ENCODE measurements around the gene GZMA. TPM values are rescaled to one million over a fixed set of nuclear protein-coding genes. Genes with fewer than 3 reads are reported as not detected.
A peak's percentile ranks its signal among the peaks of the same experiment; 100 is the strongest.

Gene GZMA
- total and polyA plus RNA-seq, 2 experiments from 2014 or later: not detected

GRCh38 chr5:55108661-55109060 is 6.2 kb downstream of the GZMA start (continued):
- TF ChIP-seq REST (IDR thresholded peaks at IDR 0.05; ENCODE audit: unreplicated experiment): no peak
- TF ChIP-seq EZH2 (IDR thresholded peaks at IDR 0.05; ENCODE audit: low read depth, unreplicated experiment): no peak
- no peak for TF ChIP-seq STAT1 (IDR thresholded peaks at IDR 0.05; ENCODE audit: unreplicated experiment)

- no peak overlapping the region for H3K4me3 Mint-ChIP-seq
- Histone ChIP-seq H3K9me2 (ENCODE audit: insufficient read depth) (0 out of 2 replicates have a peak, but pooled peaks cover 2% of the 10 kb centered on the region), H4K20me1 (replicated peaks; ENCODE audit: insufficient read depth) (no peaks in the 10 kb centered on the region), H3K79me2 (replicated peaks; ENCODE audit: insufficient read depth) (no peaks in the 10 kb centered on the region), H3K27ac (ENCODE audit: low read depth) (0 out of 2 replicates have a peak overlapping the region, but pooled peaks have one; percentile 21), H3K36me3 (ENCODE audit: insufficient read depth) (no peaks in the 10 kb centered on the region), H3F3A (replicated peaks; ENCODE audit: low read depth) (no peaks in the 10 kb centered on the region), H3K4me2 (peak overlapping the region; percentile 65), H2AFZ (peak overlapping the region; percentile 98), H3K4me3 (no peak overlapping the region), H3K27me3 (ENCODE audit: insufficient read depth) (no peaks in the 10 kb centered on the region), H3K4me1 (ENCODE audit: insufficient read depth) (peaks cover 15% of the 10 kb centered on the region)
- H3K36me3 Mint-ChIP-seq (ENCODE audit: low read depth): no peaks in the 10 kb centered on the region
- peaks cover 10% of the 10 kb centered on the region for H3K4me1 Mint-ChIP-seq
- ATAC-seq (no peak), DNase-seq (ENCODE audit: low spot score) (no peak)
- H3K27me3 Mint-ChIP-seq (ENCODE audit: insufficient read depth, low read depth, poor library complexity): peaks cover 4% of the 10 kb centered on the region
- H3K9me3 Mint-ChIP-seq: no peaks in the 10 kb centered on the region
- peak overlapping the region; percentile 29; the same call in 1 of the 2 replicates for H3K27ac Mint-ChIP-seq
- TF ChIP-seq ZNF462 (CRISPR knock-in tag; IDR thresholded peaks at IDR 0.05) (no peak), EZH2 (IDR thresholded peaks at IDR 0.05; ENCODE audit: low read depth, unreplicated experiment) (no peak), CTCF (conservative IDR thresholded peaks at IDR 0.05; ENCODE audit: low read depth in 2 of 2) (no peak), POLR2AphosphoS5 (IDR thresholded peaks at IDR 0.05; ENCODE audit: low read depth) (no peak), EZH2phosphoT487 (IDR thresholded peaks at IDR 0.05; ENCODE audit: unreplicated experiment) (no peak), ETS1 (IDR thresholded peaks at IDR 0.05) (no peak), ZNF114 (CRISPR knock-in tag; IDR thresholded peaks at IDR 0.05) (no peak), STAT1 (IDR thresholded peaks at IDR 0.05; ENCODE audit: unreplicated experiment) (no peak)
These were observed 7.8 kb downstream of the GZMA start for GRCh38 chr5:55110217-55110616.
